Measurements from ENCODE around the gene SEPTIN6. TPM values are rescaled to one million over a fixed set of nuclear protein-coding genes. Genes with fewer than 3 reads are reported as not detected.

SEPTIN6 gene
- 21.7 TPM for total RNA-seq
- long read RNA-seq, full-length matches to known transcripts = 13 of 24 reads
- long read RNA-seq, partial matches to known transcripts = 7 of 24 reads
- long read RNA-seq, other reads (novel, unspliced or antisense) = 4 of 24 reads

GRCh38 chrX:119693040-119693995 lies at the start of gene SEPTIN6:
TSS of gene SEPTIN6 (minus strand) at chrX:119693168. CDS start at chrX:119693105, 63 bp downstream.
- Histone ChIP-seq H3K4me3 (peak within 1 kb of the TSS; percentile 72), H3K27ac (peak within 1 kb of the TSS; percentile 78), H3K4me1 (no peaks in the 10 kb centered on the region), H3K36me3 (no peaks in the 10 kb centered on the region), H3K9me3 (no peaks in the 10 kb centered on the region), H3K27me3 (ENCODE audit: low read depth) (no peaks in the 10 kb centered on the region)
- TF ChIP-seq, protein P1, sequence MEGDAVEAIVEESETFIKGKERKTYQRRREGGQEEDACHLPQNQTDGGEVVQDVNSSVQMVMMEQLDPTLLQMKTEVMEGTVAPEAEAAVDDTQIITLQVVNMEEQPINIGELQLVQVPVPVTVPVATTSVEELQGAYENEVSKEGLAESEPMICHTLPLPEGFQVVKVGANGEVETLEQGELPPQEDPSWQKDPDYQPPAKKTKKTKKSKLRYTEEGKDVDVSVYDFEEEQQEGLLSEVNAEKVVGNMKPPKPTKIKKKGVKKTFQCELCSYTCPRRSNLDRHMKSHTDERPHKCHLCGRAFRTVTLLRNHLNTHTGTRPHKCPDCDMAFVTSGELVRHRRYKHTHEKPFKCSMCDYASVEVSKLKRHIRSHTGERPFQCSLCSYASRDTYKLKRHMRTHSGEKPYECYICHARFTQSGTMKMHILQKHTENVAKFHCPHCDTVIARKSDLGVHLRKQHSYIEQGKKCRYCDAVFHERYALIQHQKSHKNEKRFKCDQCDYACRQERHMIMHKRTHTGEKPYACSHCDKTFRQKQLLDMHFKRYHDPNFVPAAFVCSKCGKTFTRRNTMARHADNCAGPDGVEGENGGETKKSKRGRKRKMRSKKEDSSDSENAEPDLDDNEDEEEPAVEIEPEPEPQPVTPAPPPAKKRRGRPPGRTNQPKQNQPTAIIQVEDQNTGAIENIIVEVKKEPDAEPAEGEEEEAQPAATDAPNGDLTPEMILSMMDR (IDR thresholded peaks at IDR 0.05) = no peak
- intact Hi-C loops (cut with DNase I) = no loop called here
- DNase-seq (peak; percentile 77), ATAC-seq (peak; percentile 85 to 90)

DNA sequence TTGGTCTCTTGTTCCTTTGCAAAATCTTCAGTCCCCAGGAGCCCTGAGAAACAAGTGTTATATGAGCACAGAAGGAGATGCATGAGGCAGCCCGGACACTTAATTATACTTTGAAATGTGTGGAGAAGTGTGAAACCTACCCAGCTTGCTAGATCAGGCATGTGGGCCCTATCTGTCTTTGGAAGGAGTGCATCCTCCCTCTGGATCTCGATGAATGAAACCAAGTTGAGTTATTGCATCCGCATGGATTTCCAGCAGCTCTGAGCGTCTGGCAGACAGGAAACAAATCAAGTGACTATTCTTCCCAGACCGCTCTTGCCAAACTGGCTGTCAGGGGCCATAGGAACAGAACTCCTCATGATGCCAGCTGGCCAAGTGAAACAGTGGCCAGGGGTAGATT lies 45.8 kb upstream of the SEPTIN6 start:
- intact Hi-C loops (cut with DNase I) = no loop called here
- Histone ChIP-seq H3K27ac (no peak overlapping the region), H3K4me1 (no peaks in the 10 kb centered on the region), H3K9me3 (no peaks in the 10 kb centered on the region), H3K4me3 (no peak overlapping the region), H3K36me3 (no peaks in the 10 kb centered on the region), H3K27me3 (ENCODE audit: low read depth) (no peaks in the 10 kb centered on the region)
- TF ChIP-seq, protein P1 (IDR thresholded peaks at IDR 0.05) = no peak
- ATAC-seq (no peak), DNase-seq (no peak)

DNA sequence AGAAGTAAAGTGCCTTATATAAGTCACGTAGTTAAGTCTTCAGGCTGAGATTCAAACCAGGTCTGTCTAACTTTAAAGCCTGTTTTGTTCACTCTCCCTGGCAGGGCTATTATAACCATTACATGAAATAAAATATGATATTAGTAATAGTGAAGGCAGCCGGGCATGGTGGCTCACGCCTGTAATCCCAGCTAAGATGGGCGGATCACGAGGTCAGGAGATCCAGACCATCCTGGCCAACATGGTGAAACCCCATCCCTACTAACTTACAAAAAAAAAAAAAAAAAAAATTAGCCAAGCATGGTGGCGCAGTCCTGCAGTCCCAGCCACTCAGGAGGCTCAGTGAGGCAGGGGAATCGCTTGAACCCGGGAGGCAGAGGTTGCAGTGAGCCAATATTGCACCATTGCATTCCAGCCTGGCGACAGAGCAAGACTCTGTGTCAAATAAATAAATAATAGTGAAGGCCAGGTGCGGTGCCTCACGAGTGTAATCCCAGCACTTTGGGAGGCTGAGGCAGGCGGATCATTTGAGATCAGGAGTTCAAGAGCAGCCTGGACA lies 43.3 kb upstream of the SEPTIN6 start:
- Histone ChIP-seq H3K36me3 (no peaks in the 10 kb centered on the region), H3K27me3 (ENCODE audit: low read depth) (no peaks in the 10 kb centered on the region), H3K4me3 (no peak overlapping the region), H3K4me1 (no peaks in the 10 kb centered on the region), H3K9me3 (no peaks in the 10 kb centered on the region), H3K27ac (no peak overlapping the region)
- TF ChIP-seq, protein P1 (IDR thresholded peaks at IDR 0.05) = no peak
- intact Hi-C loops (cut with DNase I) = no loop called here
- ATAC-seq (no peak), DNase-seq (no peak)

DNA sequence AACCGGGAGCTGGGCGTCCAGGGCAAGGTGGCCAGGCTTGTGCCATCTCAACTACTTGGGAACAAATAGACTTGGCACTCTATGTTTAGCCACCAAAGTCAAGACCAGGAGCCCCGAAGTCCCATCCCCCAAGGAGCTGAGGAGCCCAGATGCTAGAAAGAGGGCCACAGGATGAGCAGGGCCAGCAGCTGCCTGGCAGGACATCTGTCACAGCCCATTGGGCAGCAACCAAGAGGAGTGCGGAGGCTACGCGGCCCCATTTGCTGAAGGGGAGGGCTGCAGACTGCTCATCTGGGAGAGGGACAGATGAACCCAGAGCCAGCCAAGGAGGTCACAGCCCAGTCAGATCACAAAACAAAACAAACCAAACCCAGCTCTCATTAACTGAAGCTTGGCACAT lies 42.5 kb upstream of the SEPTIN6 start:
- no peaks in the 10 kb centered on the region for H3K9me3 ChIP-seq
- TF ChIP-seq, protein P1 (IDR thresholded peaks at IDR 0.05) = no peak
- ATAC-seq (no peak), DNase-seq (no peak)
- H3K4me1 ChIP-seq = no peaks in the 10 kb centered on the region
- no peaks in the 10 kb centered on the region for H3K27me3 ChIP-seq (ENCODE audit: low read depth)
- intact Hi-C loops (cut with DNase I) = no loop called here
- no peak overlapping the region for H3K4me3 ChIP-seq
- H3K36me3 ChIP-seq = no peaks in the 10 kb centered on the region
- no peak overlapping the region for H3K27ac ChIP-seq

DNA sequence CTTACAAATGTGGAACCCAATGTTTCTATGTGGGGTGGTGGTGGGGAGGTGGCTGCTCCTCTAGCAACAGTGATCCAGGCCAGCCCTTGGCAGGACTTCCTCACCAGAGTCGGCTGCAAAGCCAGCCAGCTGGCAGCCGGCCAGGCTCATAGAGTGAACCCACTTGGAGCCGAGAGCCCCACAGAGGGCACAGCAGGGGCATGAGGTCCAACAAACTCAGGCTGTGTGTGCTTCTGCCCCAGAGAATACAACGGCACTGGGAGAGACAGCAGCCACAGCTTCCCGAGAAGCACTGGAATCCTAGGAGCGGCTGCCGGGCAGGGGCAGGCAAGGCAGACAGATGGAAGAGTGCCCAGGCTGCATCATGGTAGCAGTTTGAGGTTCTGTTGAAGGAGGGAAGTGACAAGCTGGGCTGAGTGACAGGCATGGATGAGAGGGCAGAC lies 42.0 kb upstream of the SEPTIN6 start:
- Histone ChIP-seq H3K4me3 (no peak overlapping the region), H3K4me1 (no peaks in the 10 kb centered on the region), H3K27ac (no peak overlapping the region), H3K36me3 (no peaks in the 10 kb centered on the region), H3K27me3 (ENCODE audit: low read depth) (no peaks in the 10 kb centered on the region), H3K9me3 (no peaks in the 10 kb centered on the region)
- TF ChIP-seq, protein P1 (IDR thresholded peaks at IDR 0.05) = no peak
- intact Hi-C loops (cut with DNase I) = no loop called here
- DNase-seq = peak; percentile 75
- ATAC-seq = peak; percentile 50 to 56
